ENCODE measurements around the gene CDC45.

The CDC45 gene

DNA sequence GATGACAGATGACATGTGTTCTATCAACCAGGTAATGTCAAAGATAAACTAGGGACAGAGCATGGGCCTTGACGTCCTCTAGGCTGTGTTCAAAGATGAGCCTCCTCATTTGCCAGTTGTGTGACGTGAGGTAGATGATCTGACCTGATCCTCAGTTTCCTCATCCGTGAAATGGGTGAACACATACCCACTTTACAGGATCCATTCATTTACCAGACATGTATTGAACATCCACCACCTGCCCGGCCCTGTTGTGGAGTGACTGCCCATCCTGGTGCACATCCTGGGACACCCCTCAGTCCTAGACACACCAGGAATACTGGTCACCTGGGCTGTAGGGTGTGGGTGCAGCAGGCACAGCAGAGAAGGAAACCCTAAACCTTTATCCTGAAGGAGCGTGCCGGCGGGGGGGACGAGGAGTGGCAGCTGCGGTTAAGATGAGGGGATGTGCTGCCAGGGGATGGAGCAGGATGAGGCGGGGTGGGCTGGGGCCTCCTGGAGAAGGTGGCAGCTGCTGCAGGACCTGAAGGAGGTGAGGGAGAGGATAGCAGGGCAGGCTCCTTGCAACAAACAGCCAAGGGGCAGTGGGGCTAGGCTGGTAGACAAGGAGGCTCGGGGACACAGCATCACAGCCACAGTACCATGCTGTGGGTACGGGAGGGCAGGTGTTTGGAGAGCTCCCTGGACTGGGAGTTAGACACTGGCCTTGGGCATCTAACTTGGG lies 36.1 kb downstream of the CDC45 start:
- DNase-seq (ENCODE audit: low spot score) = no peak

DNA sequence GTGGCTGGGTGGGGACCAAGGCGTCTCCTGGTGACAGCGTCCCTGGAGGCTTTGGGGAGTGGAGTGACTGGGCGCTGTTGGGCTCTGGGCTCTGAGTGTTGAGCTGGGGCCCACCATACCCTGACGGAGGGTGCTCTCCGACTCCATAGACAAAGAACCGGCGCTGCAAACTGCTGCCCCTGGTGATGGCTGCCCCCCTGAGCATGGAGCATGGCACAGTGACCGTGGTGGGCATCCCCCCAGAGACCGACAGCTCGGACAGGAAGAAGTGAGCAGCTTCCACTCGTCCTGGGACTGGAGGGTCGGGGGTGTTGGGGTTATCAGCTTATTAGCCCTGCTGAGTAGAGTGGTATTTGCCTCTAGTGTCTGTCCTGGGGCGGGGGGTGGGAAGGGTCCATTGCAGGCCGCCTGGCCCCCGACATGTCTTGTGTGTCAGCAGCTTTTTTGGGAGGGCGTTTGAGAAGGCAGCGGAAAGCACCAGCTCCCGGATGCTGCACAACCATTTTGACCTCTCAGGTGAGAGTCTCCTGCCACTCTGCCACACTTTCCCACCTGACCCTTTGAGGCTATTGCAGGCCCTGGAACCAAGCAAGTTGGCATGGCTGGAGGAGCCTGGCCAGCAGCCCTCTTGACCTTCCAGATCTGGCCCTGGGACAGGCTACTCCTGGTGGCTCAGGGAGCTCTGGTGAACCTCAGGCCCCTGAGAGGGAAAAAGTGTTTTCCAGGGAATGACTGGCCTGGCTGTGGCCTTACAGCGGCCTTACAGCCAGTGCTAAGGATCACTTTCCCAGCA lies 36.9 kb downstream of the CDC45 start:
- no peak for DNase-seq (ENCODE audit: low spot score)

DNA sequence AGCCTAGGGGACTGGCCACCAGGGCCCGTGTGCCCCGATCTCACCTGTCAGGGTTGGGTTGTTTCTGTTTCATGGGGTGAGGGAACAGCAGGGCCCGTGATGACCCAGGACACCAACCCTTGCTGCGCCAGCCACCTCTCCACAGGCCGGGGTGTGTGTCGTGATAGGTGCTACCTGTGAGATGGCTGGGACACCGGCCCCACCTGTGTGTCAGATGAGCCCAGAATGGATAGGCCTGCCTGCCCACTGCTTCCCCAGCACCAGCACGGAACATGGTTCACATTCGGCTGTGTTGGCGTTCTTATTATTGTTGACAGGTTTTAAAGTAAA lies 37.4 kb downstream of the CDC45 start:
- DNase-seq (ENCODE audit: low spot score) = no peak

DNA sequence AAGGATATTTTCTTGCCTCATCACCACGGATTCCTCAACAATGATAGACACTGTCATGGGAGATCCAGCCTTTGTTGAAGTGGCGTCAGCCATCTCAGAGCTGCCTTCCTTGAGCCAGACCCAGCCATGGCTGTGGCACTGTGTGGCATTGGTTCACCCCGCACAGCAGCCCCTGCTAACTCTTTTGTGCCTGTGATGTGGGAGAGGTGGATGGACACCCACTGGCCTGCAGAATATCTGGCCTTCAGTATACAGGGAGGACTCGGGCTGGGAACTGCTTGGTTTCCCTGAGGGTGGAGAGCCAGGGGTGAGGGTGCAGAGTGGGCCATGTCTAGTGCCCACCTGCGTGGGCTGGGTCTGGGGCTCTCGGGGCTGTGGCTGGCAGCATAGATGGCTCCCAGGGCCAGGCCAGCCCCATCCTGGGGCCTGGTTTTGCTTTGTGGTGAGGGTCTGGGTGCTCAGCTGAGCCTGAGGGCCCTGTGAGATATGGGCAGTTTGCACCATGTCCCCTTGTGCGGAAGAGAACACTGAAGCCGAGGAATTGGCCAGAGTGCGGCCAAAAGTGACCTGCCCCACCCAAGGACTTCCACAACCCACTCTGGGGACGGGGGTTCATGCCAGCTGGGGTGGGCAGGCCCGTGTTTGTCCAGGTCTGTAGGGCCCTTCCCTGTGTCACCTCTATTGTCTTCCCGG lies 38.3 kb downstream of the CDC45 start:
- no peak for DNase-seq (ENCODE audit: low spot score)

DNA sequence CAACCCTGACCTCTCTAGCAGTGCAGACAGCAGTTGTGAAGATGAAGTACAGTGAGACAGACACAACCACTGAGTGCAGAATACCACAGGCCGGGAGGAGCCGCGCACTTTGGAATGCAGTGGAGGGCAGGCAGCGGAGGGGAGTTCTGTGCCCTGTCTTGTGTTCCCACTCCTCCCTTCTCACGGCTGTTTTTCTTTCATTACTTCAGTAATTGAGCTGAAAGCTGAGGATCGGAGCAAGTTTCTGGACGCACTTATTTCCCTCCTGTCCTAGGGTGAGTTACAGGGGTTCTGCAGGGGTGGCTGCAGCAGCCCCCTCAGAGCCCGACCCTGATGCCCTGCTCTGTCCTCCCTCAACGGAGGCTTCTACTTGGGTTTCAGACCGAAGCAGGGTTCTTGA lies 38.9 kb downstream of the CDC45 start:
- DNase-seq (ENCODE audit: low spot score) = no peak

DNA sequence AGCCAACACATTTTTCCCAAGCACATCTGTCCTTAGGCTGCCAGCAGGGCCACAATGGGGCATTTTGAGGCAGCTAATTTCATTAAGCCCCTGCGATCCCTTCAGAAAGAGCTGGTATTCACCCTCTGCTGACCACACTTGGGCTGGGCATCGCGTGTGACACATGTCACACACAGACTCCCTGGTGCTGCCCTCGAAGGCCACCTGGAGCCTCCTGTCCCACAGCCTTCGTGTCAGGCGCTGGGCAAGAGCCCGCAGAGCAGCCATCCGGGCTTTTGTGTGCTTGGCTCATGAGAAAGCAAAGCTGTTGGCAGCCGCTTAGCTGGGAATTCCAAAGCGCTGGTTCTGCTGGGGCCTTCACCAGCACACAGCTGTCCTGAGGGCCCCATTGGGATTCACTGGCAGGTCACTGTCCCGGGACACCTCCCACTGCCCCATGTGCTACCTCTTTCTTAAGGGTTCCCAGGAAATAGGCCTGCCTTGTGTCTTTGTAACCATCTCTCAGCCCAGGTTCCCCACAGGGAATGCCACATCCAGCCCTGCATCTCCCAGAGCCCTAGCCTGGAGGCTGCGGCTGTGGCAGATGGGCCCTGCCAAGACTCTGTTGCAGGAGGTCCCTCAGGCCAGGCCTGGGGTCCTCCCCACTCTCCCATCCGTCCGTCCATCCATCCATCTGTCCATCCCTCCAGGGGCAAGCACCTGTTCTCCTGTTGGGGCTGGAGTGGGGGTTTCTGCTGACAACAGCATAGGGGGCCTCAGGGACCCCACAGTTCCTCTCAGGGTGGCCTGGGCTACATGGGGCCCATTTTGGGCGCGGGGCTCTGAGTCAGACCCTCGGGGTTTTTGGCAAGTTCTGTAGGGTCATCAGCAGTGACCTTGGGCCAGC lies 39.6 kb downstream of the CDC45 start:
- no peak for DNase-seq (ENCODE audit: low spot score)

DNA sequence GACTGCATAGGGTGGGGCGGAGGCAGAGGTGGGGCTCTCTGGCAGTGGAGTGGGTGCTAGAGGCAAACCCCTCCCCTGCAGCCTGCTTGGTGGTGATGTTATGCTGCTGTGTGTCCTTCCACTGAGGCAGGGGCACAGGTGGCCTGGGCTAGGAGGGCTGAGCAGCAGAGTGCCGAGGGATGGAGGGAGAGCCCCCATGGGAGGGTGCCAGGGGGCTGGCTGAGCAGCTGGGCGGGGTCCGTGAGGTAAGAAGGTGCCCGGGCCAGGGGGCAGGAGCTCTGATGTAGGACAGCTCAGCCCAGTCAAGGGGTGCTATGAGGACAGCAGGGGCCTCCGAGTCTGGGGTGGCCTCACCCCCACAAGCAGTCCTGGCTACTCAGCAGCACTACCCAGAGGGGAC lies 40.3 kb downstream of the CDC45 start:
- no peak for DNase-seq (ENCODE audit: low spot score)

DNA sequence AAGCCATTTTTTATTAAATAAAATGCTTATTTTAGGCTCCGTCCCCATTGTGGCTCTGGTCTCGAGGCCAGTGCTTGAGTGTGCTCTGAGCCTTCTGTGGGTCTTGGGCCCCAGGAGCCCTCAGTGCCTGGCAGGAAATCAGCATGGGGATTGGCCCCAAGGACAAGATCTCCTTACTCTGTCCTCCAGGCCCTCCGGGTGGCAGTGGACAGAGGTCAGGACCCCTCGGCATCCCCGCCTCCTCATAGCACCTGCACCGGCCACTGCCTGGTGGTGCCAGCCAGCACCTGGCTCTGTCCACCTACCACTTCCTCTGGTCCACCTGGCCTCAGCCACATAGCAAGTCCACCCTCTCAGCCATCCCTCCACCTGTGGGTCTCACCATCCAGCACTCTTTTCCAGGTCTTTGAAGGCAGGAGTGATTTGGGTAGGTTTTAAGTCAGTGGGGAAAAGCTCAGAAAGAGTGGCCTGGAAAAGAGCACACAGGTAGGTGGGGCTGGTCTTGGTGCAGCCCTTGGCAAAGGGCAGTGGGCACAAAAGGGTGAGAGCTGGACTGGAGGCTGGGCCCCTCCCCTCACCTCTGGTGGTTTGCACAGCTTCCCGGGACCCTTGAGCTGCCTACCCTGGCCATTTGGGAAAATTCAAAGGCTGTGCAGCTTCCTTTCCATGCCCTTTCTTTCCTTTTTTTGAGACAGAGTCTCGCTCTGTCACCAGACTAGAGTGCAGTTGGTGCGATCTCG lies 41.0 kb downstream of the CDC45 start:
- DNase-seq (ENCODE audit: low spot score) = no peak

DNA sequence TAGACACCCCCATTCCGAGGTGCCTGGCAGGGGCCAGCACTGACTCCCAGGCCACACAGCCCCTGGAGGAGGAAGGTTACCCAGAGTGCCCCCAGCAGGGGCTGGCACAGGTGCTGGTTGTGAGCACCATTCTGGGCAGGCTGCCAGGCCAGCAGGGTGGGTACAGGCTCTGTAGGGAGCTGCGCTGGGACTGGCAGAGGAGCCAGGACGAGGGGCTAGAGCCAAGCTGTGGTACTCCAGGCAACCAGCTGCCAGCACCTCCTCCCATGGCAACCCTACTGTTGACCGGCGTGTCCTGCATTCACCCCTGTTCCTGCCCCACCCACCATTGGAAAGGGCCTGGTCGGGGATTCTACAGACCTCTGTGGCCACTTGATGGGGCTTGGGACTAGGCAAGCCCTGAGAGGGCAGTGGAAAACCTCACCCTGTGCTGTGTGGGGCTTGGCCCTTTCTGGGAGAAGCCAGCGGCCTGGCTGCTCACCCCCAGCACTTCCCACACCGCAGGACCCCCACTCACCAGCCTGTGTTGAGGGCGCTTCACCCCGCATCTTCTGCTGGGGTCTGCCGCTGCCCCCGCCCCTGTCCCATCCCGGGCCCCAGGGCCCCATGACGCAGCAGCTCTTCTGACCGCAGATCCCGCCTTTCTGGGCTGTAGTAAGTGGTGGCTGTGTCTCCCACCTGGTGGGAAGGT lies 42.6 kb downstream of the CDC45 start:
- no peak for DNase-seq (ENCODE audit: low spot score)

DNA sequence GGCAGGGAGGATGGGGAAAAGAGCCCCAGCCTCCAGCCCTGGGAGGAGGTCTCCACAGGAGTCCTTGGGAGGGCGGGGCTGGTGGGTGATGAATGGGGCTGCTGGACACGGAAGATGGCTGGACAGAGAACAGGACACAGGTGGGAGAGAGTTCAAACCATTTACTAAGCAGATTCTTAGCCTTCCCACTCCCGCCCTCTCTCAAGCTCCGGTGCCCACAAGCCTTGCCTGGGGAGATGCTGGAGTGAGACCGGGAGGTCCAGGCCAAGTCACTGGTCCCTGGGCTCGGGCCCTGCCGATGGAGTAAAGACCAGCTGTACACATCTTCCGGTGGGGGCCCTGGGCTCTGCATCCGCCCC lies 43.1 kb downstream of the CDC45 start:
- DNase-seq (ENCODE audit: low spot score) = no peak

DNA sequence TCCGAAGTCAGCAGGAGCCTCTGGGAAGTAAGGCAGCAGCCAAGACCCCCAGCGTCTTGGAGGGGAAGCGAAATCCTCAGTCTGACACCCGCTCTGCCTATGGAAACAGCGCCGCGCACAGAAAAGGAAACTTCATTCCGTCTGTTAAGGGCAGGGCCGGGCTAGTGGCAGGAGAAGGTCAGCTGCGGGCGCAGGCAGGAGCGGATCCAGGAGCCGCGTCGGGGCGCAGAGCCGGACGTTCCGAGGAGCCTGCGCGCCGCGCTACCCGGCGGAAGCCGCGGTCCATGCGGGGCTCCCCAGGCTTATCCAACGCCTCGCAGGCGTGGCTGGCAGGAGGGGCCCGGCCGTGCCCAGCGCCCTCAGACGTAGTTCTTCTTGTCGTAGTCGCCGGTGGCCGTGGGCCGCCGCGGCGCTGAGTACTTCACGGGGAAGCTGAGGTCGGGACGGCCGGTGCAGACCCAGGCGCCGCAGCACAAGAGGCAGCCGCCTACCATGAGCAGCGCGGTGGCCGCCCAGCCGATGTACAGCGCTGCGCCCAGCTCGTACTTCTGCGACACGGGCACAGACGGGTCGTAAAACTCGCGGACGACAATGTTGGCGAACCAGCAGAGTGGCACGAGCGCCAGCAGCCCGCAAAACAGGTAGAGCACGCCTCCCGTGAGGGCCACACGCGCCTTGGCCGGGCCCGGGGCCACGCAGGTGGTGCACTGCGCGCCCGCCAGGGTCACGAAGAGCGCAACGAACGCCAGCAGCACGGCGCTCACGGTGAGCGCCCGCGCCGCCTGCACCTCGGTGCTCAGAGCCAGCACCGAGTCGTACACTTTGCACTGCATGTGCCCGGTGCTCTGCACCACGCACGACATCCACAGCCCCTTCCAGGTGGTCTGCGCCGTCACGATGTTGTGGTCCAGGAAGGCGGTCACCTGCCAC lies 43.8 kb downstream of the CDC45 start:
- DNase-seq (ENCODE audit: low spot score) = no peak

DNA sequence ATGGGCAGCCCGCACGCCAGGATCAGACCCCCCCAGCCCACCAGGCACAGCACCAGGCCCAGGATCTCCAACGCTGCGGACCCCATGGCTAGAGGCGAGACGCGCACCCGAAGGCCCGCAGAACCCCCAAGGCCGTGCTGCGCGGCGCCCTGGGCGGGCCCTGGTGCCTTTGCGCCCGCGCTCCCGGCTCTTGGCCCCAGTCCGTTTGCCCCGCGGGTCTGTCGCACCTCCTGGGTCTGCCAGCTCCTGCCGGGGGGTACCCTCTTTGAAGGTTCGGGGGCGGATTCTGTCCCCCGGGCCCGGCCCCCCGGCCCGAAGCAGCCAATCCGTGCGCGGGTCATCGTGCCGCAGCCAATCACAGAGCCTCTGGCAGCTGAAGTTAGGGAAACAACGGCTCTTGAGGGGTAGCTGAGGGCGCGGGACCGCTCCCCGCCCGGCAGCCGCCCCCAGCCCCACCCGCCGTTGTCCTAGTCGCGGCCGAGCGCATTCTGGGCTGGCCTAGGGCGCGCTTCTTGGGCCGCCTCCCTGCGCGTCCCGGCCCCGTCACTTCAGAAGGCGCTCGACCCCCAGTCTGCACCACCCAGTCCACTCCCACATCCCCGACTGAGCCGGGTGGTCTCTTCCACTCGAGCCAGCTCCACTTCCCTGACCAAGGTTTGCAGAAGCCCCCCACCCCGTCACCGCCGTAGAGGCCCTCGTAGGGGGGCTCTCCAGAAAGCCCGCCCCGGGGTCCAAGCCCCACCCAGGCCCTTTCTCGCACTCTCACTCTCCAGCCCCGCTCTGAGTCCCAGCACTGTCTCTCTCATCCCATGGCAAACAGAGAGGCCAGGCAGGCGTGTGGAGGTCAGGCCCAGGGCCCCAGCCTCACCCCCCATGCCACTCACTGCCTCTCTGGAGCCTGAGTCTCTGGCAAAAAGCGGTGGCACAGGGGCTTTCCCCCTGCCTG lies 44.7 kb downstream of the CDC45 start, which contains the start of gene CLDN5:
CLDN5 (minus strand) TSS at position 241 of the 946 bp plus-strand sequence; CDS start at position 86, 155 bp downstream.
- DNase-seq (ENCODE audit: low spot score) = no peak

DNA sequence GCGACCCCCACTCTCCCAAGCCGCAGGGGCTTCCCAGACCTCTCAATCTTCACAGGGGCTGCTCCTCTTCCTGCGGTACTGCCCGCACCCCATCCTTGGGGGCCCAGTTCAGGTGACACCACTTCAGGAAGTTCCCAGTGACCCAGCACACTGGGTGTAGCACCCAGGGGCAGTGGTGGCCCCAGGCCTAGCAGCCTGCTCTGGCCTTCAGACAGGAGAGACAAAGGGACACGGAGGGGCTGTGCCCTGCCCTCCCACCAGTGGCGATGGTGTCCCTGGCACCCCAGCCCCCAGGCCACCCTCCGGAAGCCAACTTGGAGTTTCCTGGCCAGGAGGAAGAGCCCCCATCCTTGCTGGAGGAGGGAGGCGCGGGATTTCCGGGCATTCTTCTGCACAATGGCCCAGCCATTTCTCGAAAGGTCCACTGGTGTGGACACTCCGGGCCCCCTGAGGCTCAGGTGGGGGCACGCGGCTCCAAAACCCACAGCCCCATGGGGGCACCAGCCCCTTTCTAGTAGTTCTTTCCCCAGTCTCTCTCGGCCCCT lies 45.5 kb downstream of the CDC45 start:
- DNase-seq (ENCODE audit: low spot score) = no peak

DNA sequence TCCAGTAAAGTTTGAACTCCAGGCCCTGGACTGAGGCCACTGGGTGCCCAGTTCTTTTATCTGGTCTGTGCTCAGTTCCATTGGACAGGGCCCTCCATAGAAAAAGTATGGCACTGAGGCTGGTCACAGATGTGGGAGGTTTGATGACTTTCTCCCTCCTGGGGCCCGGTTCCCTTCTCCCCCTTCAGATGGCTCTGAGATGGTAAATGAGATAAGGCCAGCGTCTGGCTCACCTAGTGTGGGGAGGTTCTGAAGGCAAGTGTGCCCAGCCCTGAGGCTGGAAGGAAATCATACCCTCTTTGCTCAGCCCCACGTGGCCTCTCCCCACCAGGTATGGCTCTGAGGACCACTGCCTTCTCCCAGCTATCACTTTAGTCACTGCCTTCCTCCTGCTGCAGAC lies 45.9 kb downstream of the CDC45 start:
- no peak for DNase-seq (ENCODE audit: low spot score)

DNA sequence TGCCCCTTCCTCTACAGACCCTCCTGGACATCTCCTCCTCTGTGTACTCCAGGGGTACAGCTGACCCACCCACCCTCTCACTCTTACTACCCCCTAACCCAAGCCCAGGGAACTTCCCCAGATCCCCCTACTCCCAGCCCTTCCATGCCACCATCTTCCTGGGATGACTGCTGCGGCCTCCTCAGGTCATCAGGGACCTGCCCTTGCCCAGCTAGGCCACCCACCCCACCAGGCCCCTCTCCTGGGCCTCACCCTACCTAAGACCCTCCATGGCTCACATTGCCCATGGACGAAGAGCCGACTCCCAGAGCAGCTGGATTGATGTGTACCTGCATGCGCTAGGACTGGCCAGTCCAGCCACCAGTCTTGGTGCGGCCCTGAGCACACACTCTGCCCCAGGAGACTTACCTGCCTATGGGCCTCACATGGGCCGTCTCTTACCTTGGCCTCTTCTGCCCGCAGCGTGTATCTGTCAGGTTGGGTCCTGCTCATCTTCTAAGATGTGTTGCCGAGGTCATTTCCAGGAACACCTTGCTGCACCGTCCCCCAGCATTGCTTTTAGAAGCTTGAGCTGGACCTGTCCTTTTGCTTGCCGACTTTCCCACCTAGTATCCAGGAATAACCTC lies 46.5 kb downstream of the CDC45 start:
- no peak for DNase-seq (ENCODE audit: low spot score)

DNA sequence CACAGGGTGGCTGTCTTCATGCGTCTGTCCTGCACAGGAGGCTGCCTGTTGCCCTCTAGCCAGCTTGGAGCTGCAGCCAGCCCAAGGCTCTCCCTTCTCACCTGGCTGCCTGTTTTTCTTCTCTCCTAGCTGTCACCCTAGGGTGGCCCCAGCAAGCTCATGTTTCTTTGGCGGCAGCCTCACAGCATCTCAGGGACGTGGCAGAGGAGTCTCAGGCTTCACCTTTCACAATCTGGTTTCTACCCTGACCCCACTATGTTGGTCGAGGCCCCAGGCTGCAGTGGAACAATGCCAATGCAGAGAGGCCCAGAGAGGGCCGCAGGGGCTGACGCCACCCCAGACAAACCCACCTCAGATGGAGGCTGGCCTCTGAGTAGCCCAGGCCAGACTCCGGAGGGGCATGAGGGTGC lies 47.0 kb downstream of the CDC45 start:
- DNase-seq (ENCODE audit: low spot score) = no peak

DNA sequence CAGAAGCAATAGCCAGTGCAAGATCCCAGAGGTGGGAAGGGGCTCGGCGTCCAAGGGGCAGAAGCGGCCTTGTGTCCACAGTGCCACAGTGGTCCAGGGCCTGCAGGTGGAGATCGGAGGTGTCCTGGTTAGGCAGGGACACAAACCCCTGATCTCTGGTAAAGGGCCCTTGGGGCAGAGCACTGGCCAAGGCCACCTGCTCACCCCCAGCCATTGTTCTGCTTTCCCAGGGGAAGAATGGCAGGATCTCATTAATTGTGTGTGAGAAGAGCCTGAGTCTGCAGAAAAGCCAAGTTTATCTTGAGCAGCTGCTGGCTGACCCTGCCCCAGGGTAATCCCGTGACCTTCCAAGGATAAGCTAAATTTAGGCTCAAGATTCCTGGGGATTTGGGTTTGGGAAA lies 47.6 kb downstream of the CDC45 start:
- DNase-seq (ENCODE audit: low spot score) = no peak

Measured in RKO (cell line).